Caco-2 (cell line): ENCODE results near the gene SLC25A1. TPM values are rescaled to one million over a fixed set of nuclear protein-coding genes. Genes with fewer than 3 reads are reported as not detected.
A peak's percentile ranks its signal among the peaks of the same experiment; 100 is the strongest.

Experiments
- BruUV-seq: library from RNA; stranded (reverse); fragments of 400-500 nt; replicated peaks from 2 replicates; lab custom pipeline; 2021; lab: Mats Ljungman, UMichigan
- CTCF ChIA-PET: fragments of 300-600 bp; sonication (Branson Sonifier 250); formaldehyde crosslinking; loops from one replicate; lab custom pipeline; 2022; ENCODE audit warnings: antibody characterized with exemption; lab: Charles Lee
- POLR2A ChIA-PET: fragments of 300-600 bp; sonication (Branson Sonifier 250); formaldehyde crosslinking; loops from one replicate; lab custom pipeline; 2022; ENCODE audit warnings: antibody characterized with exemption; lab: Charles Lee
- DNase-seq, 2 experiments: peaks; one replicate each; pipeline versions ENCODE4 v3.0.0 to v3.0.0-alpha.2; 2020 to 2022
- H3K27me3 ChIP-seq: replicated peaks from 2 replicates; pipeline ENCODE4 v1.6.0; 2011; ENCODE audit warnings: low read length; ENCODE audit not compliant: control insufficient read depth, insufficient read depth
- H3K36me3 ChIP-seq: 2 replicates; pipeline ENCODE4 v1.5.1; 2011; ENCODE audit warnings: low read length; ENCODE audit not compliant: control insufficient read depth, insufficient read depth
- H3K4me1 ChIP-seq: fragments of 250-450 bp; sonication (Bioruptor Pico); 2 replicates; pipeline ENCODE4 v1.5.1; 2020; ENCODE audit warnings: mild to moderate bottlenecking
- H3K4me3 ChIP-seq: 2 replicates; pipeline ENCODE4 v1.5.1; 2011; ENCODE audit warnings: low read depth, mild to moderate bottlenecking, control low read depth, low read length
- H3K9me3 ChIP-seq: fragments of 250-450 bp; sonication (Bioruptor Pico); 2 replicates; pipeline ENCODE4 v1.5.1; 2020; ENCODE audit warnings: mild to moderate bottlenecking, moderate library complexity
- H3K27ac Mint-ChIP-seq: one replicate; pipeline ENCODE4 v1.8.0; 2022; ENCODE audit warnings: mixed read lengths; ENCODE audit not compliant: unreplicated experiment
- H3K27me3 Mint-ChIP-seq: one replicate; pipeline ENCODE4 v1.8.0; 2022; ENCODE audit warnings: mixed read lengths; ENCODE audit not compliant: insufficient read depth, unreplicated experiment
- H3K36me3 Mint-ChIP-seq: one replicate; pipeline ENCODE4 v1.8.0; 2022; ENCODE audit warnings: mild to moderate bottlenecking, mixed read lengths; ENCODE audit not compliant: insufficient read depth, unreplicated experiment
- H3K4me1 Mint-ChIP-seq: one replicate; pipeline ENCODE4 v1.8.0; 2022; ENCODE audit warnings: low read depth, mixed read lengths; ENCODE audit not compliant: unreplicated experiment
- H3K4me3 Mint-ChIP-seq: one replicate; pipeline ENCODE4 v1.8.0; 2022; ENCODE audit warnings: mild to moderate bottlenecking, moderate library complexity, mixed read lengths; ENCODE audit not compliant: unreplicated experiment
- H3K9me3 Mint-ChIP-seq: one replicate; pipeline ENCODE4 v1.8.0; 2022; ENCODE audit warnings: mixed read lengths; ENCODE audit not compliant: unreplicated experiment
- CTCF ChIP-seq, 2 experiments: fragments of 200-600 bp in 1 of 2; IDR thresholded peaks; 1 replicate in 1 of 2; 2 replicates in 1 of 2; pipeline versions ENCODE4 v1.5.1 to v1.8.0; 2011 to 2022; ENCODE audit warnings: antibody characterized with exemption in 1 of 2, control low read depth in 1 of 2, inconsistent platforms in 1 of 2, low read depth in 1 of 2, low read length in 1 of 2, mild to moderate bottlenecking in 1 of 2, moderate library complexity in 1 of 2; ENCODE audit not compliant: insufficient read depth in 1 of 2, severe bottlenecking in 1 of 2, unreplicated experiment in 1 of 2
- intact Hi-C: fragments of 100-400 bp; cut with micrococcal nuclease; formaldehyde crosslinking; loops from one replicate; pipeline ENCODE4 v1.10.0; 2022; ENCODE audit not compliant: unreplicated experiment
- total RNA-seq: library from RNA; stranded (reverse); gene quantifications from 2 replicates; pipeline ENCODE4 v1.2.3, GENCODE V29; 2022

Gene SLC25A1
- total RNA-seq, 1 experiment from 2014 or later = 155 TPM

DNA sequence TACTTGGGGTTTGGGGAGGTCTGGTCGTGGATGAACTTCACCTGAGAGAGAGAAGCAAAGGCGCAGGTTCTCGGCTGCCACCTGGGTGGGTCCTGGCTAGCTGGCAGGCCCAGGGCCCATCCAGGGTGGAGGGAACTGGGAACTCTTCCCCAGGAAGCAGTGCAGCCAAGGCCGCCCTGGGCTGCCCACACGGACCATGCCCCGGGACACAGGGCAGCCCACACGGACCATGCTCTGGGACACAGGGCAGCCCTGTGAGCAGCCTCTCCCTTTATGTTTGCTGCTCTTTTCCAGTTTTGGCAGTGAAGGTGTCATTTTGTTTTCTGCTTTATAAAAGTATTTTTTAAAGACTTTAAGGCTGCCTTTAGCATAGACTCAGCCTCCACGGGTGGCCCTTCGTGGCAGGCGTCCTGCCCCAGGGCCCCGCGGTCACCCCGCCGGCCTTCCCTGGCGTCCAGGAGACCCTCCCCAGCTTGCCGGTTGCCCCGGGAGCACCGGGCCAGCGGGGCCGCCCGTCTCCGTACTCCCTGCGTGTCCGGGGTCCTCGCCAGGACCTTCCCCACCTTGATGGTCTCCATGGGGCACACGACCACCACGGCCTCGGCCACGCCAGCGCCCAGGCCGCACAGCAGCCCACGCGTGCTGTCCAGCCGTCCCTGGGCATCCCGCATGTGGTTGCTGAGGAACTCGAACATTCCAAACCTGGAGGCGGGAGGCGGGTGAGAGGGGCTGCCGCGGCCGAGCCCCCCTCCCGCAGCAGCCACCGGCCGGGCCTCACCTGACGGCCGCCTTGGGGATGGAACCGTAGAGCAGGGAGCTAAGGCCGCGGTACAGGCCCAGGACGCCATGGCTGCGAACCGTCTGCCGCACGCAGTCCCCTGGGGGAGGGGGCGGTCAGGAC, 1.1 kb downstream of the SLC25A1 start:
- Mint-ChIP-seq H3K27me3 (no peaks in the 10 kb centered on the region), H3K27ac (peak overlapping the region; percentile 70), H3K4me1 (peaks cover 12% of the 10 kb centered on the region), H3K36me3 (peaks cover 45% of the 10 kb centered on the region), H3K9me3 (no peaks in the 10 kb centered on the region), H3K4me3 (peak overlapping the region; percentile 78)
- POLR2A ChIA-PET = interaction anchor here (0.6 kb wide), 1 partner anchor 210 kb away, joined by 5 read pairs; no protein-coding TSS in a partner anchor
- CTCF ChIA-PET = interaction anchor here (2.0 kb wide), 1 partner anchor 56 kb away, joined by 5 read pairs; the partner anchor contains the start of gene DGCR2
- TF ChIP-seq CTCF (IDR thresholded peaks at IDR 0.05; ENCODE audit: insufficient read depth in 1 of 2, low read depth in 1 of 2, low read length in 1 of 2, severe bottlenecking in 1 of 2, unreplicated experiment in 1 of 2) = no peak
- Histone ChIP-seq H3K4me3 (peak overlapping the region; percentile 92), H3K9me3 (no peaks in the 10 kb centered on the region), H3K27me3 (no peaks in the 10 kb centered on the region), H3K36me3 (peaks cover 5% of the 10 kb centered on the region), H3K4me1 (peaks cover 39% of the 10 kb centered on the region)
- intact Hi-C loops = loop anchor here (5.0 kb wide), 3 partner anchors 35 to 300 kb away; partner anchors contain the start of genes CDC45, ESS2 and UFD1
- no peak for DNase-seq
- no TSS peak for BruUV-seq

GRCh38 chr22:19176732-19177131, 1.8 kb downstream of the SLC25A1 start:
- BruUV-seq = no TSS peak
- no peak for TF ChIP-seq CTCF (IDR thresholded peaks at IDR 0.05; ENCODE audit: insufficient read depth in 1 of 2, low read depth in 1 of 2, low read length in 1 of 2, severe bottlenecking in 1 of 2, unreplicated experiment in 1 of 2)
- Mint-ChIP-seq H3K9me3 (no peaks in the 10 kb centered on the region), H3K27me3 (no peaks in the 10 kb centered on the region), H3K36me3 (peaks cover 52% of the 10 kb centered on the region), H3K4me3 (peak overlapping the region; percentile 78), H3K27ac (peak overlapping the region; percentile 70), H3K4me1 (peaks cover 18% of the 10 kb centered on the region)
- POLR2A ChIA-PET = no interaction called here
- Histone ChIP-seq H3K27me3 (no peaks in the 10 kb centered on the region), H3K4me3 (peak overlapping the region; percentile 92), H3K9me3 (no peaks in the 10 kb centered on the region), H3K4me1 (peaks cover 39% of the 10 kb centered on the region), H3K36me3 (peaks cover 5% of the 10 kb centered on the region)
- CTCF ChIA-PET = no interaction called here
- intact Hi-C loops = loop anchor here (5.0 kb wide), 3 partner anchors 34 to 301 kb away; partner anchors contain the start of genes CDC45, ESS2 and UFD1
- no peak for DNase-seq

- H3K27me3 ChIP-seq = no peaks in the 10 kb centered on the region
- peaks cover 39% of the 10 kb centered on the region for H3K4me1 ChIP-seq
- no peak overlapping the region for H3K4me3 ChIP-seq
- H3K27me3 Mint-ChIP-seq = no peaks in the 10 kb centered on the region
- peak overlapping the region; percentile 78 for H3K4me3 Mint-ChIP-seq
- peaks cover 18% of the 10 kb centered on the region for H3K4me1 Mint-ChIP-seq
- ChIA-PET CTCF (no interaction called here), POLR2A (interaction anchor here (0.6 kb wide), 1 partner anchor 894 kb away, joined by 3 read pairs; no protein-coding TSS in a partner anchor)
- no peaks in the 10 kb centered on the region for H3K9me3 Mint-ChIP-seq
- peaks cover 58% of the 10 kb centered on the region for H3K36me3 Mint-ChIP-seq
- H3K36me3 ChIP-seq = peaks cover 5% of the 10 kb centered on the region
- H3K27ac Mint-ChIP-seq = no peak overlapping the region
- no peak for DNase-seq
- no peaks in the 10 kb centered on the region for H3K9me3 ChIP-seq
- BruUV-seq = no TSS peak
- no peak for TF ChIP-seq CTCF (IDR thresholded peaks at IDR 0.05; ENCODE audit: insufficient read depth in 1 of 2, low read depth in 1 of 2, low read length in 1 of 2, severe bottlenecking in 1 of 2, unreplicated experiment in 1 of 2)
- intact Hi-C loops = loop anchor here (5.0 kb wide), 3 partner anchors 34 to 301 kb away; partner anchors contain the start of genes CDC45, ESS2 and UFD1
These were observed 2.3 kb downstream of the SLC25A1 start for GRCh38 chr22:19176175-19176643.
